AG09309 (cell line): Measurements from ENCODE around the gene MAPRE2.
"Not testable (repeated sequence)": the region's sequence is repeated elsewhere in the genome, so short reads cannot be mapped to it uniquely, and the experiment has no call there.

ENCODE experiments used
- DNase-seq: peaks from one replicate; pipeline ENCODE4 v3.0.0-alpha.2; 2010; ENCODE audit warnings: low read depth
- H3K4me3 ChIP-seq: 2 replicates; pipeline ENCODE4 v1.5.1; 2011; ENCODE audit warnings: mild to moderate bottlenecking, low read depth, low read length, moderate library complexity; ENCODE audit not compliant: control insufficient read depth
- TF ChIP-seq, protein P1 (sequence below): IDR thresholded peaks from 2 replicates; pipeline ENCODE4 v1.5.1; 2011; ENCODE audit warnings: mild to moderate bottlenecking, low read depth, low read length, inconsistent platforms; ENCODE audit not compliant: insufficient read depth, control insufficient read depth; ENCODE audit errors: missing control alignments

The MAPRE2 gene

DNA sequence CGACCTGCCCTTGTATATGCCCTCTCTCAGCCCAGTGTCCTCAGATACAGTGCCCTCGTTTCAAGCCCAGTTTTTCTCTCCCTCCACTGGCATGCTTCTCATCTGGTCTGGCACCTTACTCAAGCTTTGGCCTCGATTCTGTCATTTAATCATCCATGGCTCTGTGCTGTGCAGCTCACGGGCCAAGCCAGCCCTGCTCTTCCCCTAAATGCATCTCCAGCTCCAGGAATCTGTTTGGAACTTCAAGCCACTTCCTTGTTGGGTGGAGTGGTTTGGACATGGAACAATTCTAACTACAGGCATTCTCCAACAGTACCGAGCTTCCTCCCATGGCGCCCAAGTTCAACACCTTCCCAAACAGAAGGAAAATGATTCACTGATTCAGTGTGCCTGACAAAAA is 122.9 kb downstream of the MAPRE2 start:
- TF ChIP-seq, protein P1, sequence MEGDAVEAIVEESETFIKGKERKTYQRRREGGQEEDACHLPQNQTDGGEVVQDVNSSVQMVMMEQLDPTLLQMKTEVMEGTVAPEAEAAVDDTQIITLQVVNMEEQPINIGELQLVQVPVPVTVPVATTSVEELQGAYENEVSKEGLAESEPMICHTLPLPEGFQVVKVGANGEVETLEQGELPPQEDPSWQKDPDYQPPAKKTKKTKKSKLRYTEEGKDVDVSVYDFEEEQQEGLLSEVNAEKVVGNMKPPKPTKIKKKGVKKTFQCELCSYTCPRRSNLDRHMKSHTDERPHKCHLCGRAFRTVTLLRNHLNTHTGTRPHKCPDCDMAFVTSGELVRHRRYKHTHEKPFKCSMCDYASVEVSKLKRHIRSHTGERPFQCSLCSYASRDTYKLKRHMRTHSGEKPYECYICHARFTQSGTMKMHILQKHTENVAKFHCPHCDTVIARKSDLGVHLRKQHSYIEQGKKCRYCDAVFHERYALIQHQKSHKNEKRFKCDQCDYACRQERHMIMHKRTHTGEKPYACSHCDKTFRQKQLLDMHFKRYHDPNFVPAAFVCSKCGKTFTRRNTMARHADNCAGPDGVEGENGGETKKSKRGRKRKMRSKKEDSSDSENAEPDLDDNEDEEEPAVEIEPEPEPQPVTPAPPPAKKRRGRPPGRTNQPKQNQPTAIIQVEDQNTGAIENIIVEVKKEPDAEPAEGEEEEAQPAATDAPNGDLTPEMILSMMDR, result no peak
- no peak for DNase-seq
- no peak overlapping the region for H3K4me3 ChIP-seq

DNA sequence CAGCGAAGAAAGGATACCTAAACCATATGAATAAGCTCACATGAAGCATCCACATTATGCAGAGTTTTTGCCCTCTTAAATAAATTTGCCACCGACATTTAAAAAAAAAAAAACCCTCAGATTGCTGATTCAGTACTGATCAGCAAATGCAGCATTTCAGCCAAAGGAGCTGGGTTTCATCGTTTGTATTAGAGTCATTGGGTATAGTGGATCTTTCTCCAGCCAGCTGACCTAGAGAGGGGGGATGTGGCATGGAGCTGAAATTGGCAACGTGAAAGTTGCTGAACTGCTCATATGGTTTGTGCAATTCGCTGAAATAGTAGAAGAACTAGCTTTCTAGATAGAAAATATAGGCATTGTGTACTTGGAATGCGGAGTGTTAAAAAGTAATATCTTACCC is 126.1 kb downstream of the MAPRE2 start:
- TF ChIP-seq, protein P1, result no peak
- no peak overlapping the region for H3K4me3 ChIP-seq
- no peak for DNase-seq

DNA sequence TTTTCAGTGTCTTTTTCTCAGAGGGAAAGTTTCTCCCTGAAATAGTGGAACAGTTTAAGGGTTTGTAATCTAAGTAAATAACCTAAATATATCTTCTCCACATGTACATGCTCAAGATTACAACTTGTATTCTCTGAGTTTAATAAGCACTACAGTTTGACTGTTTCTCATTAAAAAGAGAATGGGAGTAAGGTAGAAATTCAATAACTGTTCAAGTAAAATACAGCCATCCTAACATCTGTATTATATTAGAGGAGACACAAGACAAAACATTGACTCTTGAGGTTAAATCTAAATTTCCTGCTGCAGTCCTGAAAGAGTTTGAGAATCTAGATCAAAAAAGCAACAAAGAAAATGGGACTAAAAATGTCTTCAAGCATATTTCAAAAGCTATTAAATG is 126.6 kb downstream of the MAPRE2 start:
- H3K4me3 ChIP-seq, result no peak overlapping the region
- TF ChIP-seq, protein P1, result no peak
- DNase-seq, result no peak

DNA sequence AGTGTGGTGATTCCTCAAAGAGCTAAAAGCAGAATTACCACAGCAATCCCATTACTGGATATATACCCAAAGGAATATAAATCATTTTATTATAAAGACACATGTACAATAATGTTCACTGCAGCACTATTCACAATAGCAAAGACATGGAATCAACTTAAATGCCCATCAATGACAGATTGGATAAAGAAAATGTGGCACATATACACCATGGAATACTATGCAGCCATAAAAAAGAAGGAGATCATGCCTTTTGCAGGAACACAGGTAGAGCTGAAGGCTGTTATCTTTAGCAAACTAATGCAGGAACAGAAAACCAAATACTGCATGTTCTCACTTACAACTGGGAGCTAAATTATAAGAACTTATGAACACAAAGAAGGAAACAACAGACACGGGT is 129.1 kb downstream of the MAPRE2 start:
- H3K4me3 ChIP-seq, DNase-seq: not testable (repeated sequence)

DNA sequence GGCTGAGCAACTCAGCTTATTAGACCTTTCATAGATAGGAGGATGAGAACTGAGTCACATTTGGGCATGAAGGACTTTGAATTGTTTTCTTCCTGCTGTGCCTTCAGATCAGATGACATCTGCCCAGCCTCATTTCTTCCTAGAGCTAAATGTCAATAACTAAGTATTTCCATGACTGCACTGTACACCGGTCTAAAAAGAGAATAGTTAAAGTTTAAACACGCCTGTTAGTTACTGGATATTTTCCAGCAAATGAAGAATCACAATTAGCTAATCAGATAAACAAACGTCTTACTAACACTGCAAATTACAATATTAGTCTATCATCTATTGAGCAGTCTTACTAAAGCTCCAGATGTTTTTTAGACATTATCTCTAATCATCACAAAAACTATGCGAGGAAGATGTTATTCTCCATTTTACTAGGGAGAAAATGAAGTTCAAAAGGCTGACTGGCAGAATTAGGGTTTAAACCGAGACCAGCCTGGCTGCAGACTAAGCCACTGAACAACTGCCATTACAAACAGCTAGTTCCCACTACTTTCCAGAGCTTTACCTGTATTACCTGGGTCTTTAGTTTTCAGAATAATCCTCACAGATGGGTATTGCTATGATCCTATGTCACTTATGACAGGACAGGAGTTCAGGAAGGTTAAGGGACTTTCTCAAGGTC is 130.2 kb downstream of the MAPRE2 start:
- no peak for DNase-seq

DNA sequence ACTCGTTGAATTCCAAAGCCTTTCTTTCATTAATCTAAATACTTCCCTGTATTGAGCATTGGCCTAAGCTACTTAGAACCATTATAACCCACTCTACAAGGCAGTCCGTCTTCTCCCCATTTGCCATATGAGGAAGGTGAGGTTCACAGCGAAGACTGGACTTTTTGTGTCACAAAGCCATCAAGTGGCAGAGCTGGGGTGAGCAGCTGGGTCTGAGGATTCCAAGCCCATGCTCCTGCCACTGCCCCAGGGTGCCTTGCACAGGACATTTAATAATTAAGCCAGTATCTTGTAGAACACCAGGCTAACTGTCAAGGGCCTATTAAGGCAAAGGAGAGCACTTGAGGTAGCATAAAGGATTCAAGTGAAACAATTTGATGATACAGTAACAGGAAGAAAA is 130.8 kb downstream of the MAPRE2 start:
- TF ChIP-seq, protein P1, result no peak
- no peak for DNase-seq
- H3K4me3 ChIP-seq, result no peak overlapping the region

More for the DNA sequence above, 130.2 kb downstream of the MAPRE2 start:
- no peak overlapping the region for H3K4me3 ChIP-seq
- TF ChIP-seq, protein P1, result no peak

DNA sequence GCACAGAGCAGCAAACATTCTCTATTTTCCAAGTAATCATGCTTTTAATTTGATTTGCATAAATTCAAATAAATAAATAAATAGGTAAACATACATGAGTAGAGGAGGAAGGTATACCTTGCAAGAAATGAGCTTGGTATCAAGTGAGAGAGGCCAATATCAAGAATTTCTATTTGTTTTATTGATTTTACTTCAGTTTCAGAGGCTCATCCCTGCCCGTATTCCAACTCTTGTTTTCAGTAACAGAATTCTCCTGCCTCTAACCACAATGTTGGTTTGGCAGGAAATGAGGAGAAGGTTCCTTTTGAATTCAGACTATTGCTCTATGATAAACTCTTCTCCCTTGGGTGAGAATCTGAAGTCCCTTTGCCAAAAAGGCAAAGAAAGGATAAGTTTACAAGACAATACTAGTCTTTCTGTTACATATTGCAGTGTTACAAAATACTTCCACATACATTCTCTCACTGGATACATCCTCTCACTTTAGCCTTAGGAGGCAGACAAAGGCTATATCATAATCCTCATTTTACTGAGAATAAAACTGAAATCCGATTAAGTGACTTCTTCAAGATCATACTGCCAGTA is 131.3 kb downstream of the MAPRE2 start:
- TF ChIP-seq, protein P1, result no peak
- DNase-seq, result no peak

More for the DNA sequence above, 131.3 kb downstream of the MAPRE2 start:
- no peak overlapping the region for H3K4me3 ChIP-seq
